LNCaP clone FGC (cell line): ENCODE data around the gene TBRG1.

Source experiments
- DNase-seq: peaks from one replicate; pipeline ENCODE4 v3.0.0-alpha.2; 2011; ENCODE audit warnings: low read depth
- H3K4me3 ChIP-seq: 2 replicates; pipeline ENCODE4 v1.5.1; 2011; ENCODE audit warnings: mild to moderate bottlenecking, low read depth, low read length, control low read depth
- CTCF ChIP-seq: IDR thresholded peaks from 2 replicates; pipeline ENCODE4 v1.5.1; 2012; ENCODE audit warnings: mild to moderate bottlenecking; ENCODE audit not compliant: control insufficient read depth, insufficient read depth; ENCODE audit errors: extremely low read depth

TBRG1 gene

GRCh38 chr11:124643042-124643604 lies 20.5 kb downstream of the TBRG1 start:
- DNase-seq, result no peak
- TF ChIP-seq CTCF, result no peak

GRCh38 chr11:124643605-124644425 lies 21.2 kb downstream of the TBRG1 start:
- DNase-seq, result no peak

More at GRCh38 chr11:124643042-124643604, 20.5 kb downstream of the TBRG1 start:
- no peak overlapping the region for H3K4me3 ChIP-seq

GRCh38 chr11:124644426-124645280 lies 22.0 kb downstream of the TBRG1 start:
- H3K4me3 ChIP-seq, result no peak overlapping the region
- DNase-seq, result no peak
- peak; percentile 80 for TF ChIP-seq CTCF

More at GRCh38 chr11:124643605-124644425, 21.2 kb downstream of the TBRG1 start:
- no peak overlapping the region for H3K4me3 ChIP-seq
- TF ChIP-seq CTCF, result no peak

GRCh38 chr11:124646148-124646547 lies 23.5 kb downstream of the TBRG1 start:
- no peak for TF ChIP-seq CTCF
- H3K4me3 ChIP-seq, result no peak overlapping the region
- no peak for DNase-seq

- H3K4me3 ChIP-seq, result no peak overlapping the region
- no peak for DNase-seq
- TF ChIP-seq CTCF, result no peak
Observed at GRCh38 chr11:124648610-124649009, 25.9 kb downstream of the TBRG1 start.

GRCh38 chr11:124656774-124657630 lies 34.3 kb downstream of the TBRG1 start:
- no peak for TF ChIP-seq CTCF
- peak overlapping the region; percentile 10; the same call in 1 of the 2 replicates for H3K4me3 ChIP-seq
- DNase-seq, result peak; percentile 84
